ENCODE measurements around the gene DDIT3.
"Not testable (repeated sequence)": the region's sequence is repeated elsewhere in the genome, so short reads cannot be mapped to it uniquely, and the experiment has no call there.

The DDIT3 gene, protein sequence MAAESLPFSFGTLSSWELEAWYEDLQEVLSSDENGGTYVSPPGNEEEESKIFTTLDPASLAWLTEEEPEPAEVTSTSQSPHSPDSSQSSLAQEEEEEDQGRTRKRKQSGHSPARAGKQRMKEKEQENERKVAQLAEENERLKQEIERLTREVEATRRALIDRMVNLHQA

DNA sequence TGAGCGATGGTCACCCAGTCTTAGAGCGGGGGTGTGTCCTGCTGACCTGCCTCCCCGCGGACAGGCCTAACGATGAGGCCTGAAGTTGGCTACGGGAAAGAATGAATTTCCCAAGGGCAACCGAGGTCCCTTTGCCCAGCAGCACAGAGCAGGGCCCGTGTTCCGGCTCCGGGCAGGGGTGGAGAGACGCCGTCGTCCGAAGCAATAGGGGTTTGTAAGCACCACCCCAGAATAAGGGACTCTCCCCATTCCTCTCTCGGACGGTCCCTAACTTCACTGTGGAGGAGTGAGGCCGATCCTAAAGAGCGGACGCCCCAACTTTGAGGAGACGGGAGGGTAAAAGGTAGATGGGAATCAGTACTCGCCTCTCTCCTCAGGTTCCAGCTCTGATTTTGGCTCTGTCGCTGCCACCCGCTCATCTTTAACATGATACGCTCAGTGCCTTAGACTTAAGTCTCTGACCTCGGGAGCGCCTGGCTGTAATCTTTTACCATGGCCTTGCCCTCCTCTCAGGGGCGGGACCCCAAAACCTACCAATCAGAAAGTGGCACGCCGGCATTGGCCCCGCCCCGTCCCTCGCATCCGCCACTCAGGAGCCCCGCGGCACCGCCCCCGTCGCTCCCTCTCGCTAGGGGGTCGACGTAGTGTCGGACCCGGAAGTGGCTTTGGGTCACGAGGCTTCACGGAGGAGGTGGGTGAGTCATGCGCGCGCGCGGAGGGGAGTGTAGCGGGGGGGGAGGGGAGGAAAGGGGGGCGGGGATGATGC, at the start of gene DDIT3:
DDIT3 (minus strand) TSS at position 462 of the 766 bp plus-strand sequence. CDS start 3,108 bp downstream, outside the sequence.
- peak; percentile 99 for DNase-seq (ENCODE audit: low spot score)

DNA sequence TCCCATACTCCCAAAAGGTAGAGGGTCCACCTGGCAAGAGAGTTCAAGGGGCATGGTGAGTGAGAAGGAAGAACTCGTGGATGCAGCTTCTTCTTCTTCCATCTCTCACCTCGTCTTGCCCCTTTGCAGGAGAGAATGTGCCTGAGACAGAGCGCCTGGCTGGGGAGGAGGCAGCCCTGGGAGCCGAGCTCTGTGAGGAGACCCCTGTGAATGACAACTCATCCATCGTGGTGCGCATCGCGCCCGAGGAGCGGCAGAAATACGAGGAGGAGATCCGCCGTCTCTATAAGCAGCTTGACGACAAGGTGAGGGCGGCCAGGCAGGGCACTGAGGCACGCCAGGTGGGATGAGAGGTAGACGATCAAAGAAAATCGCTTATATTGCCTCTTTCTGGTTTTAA, 49.5 kb upstream of the DDIT3 start:
- no peak for DNase-seq (ENCODE audit: low spot score)

DNA sequence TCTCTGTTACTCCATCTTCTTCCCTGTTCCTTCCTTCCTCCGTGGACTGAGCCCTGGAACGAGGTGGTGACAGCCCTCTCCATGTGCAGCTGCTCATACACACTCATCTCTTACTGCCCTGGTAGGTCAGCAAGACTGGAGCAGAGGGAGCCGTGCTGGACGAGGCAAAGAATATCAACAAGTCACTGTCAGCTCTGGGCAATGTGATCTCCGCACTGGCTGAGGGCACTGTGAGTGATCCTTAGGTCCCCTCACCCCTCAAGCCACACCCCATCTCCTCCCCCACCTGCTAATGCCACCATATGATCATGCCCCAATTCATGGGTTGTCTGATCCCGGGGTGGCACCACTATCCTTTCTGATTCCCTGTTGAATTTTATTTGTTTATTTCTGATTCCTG, 48.5 kb upstream of the DDIT3 start:
- no peak for DNase-seq (ENCODE audit: low spot score)

DNA sequence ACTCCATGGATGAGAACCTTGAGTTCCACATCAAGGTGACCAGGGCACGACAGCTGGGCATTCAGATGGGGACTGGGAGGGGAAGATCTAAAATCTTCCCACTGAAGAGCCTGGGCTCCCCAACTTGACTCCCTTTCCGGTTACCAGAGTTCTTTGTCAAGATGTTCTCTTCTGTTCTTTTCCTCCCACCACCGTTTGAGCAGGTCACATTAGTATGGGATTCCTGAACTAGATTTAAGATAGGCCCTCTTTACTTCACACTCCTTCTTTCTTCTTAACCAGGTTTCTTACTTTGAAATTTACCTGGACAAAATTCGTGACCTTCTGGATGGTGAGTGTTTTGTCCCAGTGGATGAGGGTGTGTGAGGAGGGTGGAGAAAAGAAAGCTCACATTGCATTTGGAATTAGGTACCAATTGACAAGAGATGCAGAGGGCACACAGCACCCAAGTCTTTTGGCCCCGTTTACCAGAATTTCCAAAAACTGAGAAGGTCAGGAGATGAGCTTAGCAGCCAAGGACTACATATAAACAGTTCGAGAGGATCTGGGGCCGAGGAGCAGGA, 43.9 kb upstream of the DDIT3 start:
- DNase-seq (ENCODE audit: low spot score), result no peak

DNA sequence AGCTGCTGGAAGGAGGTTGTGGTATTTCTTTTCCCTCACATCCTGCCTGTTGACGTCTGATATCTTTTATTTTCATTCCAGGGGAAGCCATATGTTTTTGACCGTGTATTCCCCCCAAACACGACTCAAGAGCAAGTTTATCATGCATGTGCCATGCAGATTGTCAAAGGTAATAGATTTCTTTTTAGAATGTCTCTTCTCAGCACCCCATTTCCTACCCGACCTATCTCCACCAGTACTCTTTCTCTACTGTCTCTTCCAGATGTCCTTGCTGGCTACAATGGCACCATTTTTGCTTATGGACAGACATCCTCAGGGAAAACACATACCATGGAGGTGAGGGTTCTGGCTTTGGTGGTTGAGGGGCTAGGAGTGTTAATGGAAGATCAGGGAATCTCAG, 43.0 kb upstream of the DDIT3 start:
- DNase-seq (ENCODE audit: low spot score), result no peak

DNA sequence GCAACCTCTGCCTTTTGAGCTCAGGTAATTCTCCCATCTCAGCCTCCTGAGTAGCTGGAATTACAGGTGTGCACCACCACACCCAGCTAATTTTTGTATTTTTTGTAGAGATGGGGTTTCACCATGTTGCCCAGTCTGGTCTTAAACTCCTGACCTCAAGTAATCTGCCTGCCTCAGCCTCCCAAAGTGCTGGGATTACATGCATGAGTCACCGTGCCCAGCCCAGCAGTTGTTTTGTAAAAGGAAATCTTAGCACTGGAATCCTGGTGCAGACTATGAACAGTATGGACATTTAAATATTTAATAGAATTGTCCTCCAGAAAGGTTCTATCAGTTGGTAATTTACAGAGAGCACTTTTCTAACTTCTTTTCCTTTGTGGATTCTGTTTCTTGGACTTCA, 40.8 kb upstream of the DDIT3 start:
- not testable (repeated sequence) for DNase-seq (ENCODE audit: low spot score)

DNA sequence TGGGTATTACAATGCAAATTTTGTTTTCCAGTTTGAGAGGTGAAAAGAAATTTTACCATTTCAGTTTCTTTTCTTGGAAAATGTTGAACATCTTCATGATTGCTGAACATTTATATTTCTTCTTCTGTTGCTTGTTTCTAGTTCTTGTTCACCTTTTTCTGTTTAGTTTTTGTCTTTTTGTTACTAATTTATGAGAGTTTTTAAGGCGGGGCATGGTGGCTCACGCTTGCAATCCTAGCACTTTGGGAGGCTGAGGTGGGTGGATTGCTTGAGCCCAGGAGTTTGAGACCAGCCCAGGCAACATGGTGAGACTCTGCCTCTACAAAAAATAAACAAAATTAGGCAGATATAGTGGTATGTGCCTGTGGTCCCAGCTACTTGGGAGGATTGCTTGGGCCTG, 40.2 kb upstream of the DDIT3 start:
- no peak for DNase-seq (ENCODE audit: low spot score)

DNA sequence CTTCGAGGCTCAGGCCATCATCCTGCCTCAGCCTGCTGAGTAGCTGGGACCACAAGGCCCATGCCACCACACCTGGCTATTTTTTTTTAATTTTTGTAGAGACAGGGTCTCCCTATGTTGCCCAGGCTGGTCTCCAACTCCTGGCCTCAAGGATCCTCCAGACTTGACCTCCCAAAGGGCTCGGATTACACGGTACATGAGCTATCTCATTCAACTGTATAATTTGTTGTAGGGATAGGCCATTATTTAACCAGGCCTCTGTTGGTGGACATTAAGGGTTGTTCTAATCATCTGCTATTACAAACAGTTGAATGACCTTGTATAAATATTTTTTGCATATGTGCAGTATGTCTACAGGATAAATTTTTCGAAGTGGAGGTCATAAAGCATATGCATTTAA, 38.5 kb upstream of the DDIT3 start:
- no peak for DNase-seq (ENCODE audit: low spot score)

DNA sequence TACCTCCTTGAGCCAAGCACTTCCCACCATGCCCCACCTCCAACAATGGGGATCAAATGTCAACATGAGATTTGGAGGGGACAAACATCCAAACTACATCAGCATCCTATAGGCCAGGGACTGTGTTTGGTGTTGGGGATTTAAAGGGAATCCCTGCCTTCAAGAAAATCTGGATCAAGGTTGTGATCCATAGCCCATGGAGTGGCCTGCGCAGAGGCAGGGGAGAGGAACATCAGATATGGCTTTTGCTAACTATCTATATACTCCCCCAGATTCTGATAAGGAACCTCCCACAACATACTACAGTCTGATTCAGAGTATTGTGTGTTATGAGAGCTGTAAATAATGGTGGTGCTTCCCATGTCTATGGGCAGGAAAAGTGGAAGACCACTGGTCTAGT, 34.6 kb upstream of the DDIT3 start:
- DNase-seq (ENCODE audit: low spot score), result no peak

DNA sequence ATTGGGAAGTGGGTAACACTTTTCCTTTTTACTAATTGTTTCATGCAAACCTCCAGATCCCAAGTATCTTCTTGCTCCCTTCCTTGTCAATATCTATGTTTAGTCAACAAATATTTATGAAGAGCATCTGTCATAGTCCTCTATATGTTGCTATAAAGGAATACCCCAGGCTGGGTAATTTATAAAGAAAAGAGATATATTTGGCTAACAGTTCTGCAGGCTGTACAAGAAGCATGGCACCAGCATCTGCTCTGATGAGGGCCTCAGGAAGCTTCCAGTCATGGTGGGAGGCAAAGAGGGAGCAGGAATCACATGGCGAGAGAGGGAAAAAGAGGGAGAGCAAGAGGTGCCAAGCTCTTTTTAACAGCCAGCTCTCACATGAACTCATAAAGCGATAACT, 34.1 kb upstream of the DDIT3 start:
- no peak for DNase-seq (ENCODE audit: low spot score)

DNA sequence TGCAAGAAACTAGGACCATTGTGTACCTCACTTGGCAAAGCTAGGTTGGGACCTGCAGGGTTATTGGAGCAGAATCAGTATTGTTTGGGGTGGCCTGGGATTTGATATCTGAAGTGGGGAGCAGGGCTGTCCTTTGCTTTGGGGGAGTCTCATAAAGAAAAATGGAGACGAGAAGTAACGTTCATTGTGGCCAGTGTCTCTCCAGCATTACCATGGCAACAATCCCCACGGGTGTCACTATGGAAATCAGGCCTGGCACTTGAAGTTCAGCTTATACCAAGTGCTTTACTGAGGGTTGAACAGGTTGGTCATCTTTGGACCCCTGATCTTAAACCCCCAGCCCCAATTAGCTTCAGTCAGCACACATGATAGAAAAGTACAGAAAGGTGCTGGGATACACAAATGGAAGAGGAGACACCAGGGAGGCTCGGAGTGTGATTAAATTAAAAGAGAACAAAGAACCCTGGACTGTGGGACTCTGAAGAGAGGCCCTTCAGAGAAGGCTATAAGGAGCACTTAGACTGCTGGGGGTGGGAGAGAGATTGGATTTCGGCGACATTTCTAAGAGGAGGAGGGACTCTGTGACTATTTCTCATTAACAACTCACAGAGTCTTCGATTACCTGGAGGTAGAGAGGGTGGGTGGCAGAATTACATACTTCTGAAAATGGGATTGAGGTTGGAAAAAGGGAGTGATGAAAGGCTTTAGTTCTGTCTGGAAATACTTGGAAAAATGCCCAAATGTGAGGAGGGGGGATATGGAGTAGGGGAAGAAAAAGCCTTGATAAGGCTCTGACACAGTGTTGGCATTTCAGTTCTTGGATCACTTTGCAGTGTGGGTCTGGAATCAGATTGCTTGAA, 33.3 kb upstream of the DDIT3 start:
- no peak for DNase-seq (ENCODE audit: low spot score)

DNA sequence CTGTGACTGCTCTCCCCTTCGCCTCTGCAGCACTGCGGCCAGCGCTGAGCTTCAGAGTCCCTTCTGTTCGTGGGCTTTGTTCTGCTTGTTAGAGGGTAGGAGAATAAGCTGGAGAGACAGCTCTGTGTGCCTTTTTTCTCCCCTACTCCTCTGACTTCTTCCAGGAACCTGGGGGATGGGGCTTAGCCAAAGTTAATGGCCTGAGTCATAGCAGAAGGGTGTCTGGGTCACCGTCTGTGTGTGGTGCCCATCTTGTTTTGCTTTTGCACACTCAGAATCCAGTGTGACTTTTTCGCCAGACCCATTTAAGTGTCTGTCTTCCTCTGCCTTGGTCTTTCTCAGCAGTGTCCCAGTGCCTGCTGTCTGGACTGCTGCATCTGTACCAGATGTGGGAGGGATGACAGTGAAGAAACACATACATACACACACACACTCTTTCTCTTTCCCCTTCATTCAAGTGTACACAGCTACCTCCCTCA, 32.6 kb upstream of the DDIT3 start:
- DNase-seq (ENCODE audit: low spot score), result no peak

DNA sequence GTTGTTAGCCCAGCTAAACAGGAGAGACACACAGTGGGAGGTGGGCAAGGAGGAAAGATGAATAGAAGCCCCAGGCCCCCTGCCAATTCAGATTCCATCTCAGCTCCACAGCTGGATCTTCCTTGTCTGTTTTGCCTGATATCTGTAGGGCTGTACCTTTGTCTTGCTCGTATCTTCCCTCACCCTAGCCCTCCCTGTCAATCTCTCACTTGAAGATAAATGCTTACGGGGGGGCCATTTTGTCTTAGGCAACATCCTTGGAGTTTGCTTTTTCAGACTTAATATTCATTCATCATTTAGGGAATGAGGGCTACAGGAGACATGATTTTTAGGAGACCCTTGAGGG, 32.0 kb upstream of the DDIT3 start:
- no peak for DNase-seq (ENCODE audit: low spot score)

DNA sequence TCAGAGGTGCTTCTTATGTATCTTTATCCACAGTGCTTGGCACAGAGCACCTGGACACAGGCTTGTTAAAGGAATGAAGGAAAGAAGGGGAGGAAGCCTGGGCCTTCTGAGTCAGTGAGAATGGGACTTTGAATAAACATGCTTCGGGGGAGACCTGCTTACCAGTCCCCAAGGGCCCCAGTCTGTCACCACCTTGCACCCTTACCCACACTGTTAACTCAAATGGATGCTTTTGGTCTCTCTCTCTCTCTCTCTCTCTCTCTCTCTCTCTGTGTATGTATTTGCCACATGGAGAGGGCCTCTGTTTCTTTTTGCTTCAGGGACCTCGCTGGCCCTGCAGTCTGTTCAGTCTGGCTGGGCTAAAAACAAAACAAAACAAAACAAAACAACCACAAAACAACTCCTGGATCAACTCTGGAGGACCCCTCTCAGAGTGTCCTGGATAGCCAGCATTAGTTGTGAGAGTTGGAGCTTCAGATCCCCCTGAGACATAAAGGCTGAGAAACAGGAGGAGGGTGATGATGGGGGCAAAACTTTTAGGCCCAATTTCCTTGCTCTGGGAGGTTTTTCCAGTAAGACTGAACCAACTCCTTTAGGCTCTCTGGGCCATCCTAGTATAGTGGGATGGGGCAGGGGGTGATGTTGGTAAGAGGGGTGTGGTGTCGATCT, 31.5 kb upstream of the DDIT3 start:
- no peak for DNase-seq (ENCODE audit: low spot score)

DNA sequence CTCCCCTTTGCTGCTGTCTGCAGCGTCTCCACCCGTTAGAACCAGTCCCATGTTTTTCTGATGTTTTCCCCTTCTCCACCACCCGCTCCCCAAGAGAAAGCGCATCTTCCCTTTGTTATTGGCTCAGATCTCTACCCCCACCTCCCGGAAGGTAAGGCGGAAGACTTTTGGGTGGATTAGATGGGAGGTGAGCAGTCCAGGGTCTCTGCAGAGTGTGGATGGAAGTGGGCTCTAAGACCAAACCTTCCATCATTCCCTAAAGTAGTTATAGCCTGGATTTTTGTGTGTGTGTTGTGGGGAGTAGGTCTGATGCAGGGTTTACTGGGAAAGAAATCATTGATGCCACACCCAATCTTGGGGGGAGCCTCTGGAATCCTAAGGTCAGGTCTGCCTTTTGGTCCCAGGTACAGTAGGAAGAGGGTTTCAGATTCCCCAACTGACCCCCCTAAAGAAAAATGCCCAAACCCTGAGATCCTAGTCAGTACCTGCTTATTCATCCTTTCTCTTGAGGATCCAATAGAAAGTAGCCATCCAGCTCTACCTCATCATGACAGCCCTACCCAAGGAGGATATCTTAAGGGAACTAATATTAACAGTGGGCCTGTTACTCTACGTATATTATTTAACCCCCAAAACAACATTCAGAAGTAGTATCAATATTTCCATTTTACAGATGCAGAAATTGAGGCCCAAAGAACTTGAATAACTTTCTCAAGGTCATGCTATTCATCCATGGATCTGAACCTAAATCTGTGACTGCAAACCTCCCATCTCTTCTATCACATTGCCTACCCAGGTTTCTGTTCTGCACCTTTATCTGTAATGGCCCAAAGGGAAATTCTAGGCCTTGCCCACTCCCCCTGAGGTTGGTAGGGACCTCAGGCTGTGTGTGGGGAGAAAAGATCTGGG, 30.6 kb upstream of the DDIT3 start:
- no peak for DNase-seq (ENCODE audit: low spot score)

DNA sequence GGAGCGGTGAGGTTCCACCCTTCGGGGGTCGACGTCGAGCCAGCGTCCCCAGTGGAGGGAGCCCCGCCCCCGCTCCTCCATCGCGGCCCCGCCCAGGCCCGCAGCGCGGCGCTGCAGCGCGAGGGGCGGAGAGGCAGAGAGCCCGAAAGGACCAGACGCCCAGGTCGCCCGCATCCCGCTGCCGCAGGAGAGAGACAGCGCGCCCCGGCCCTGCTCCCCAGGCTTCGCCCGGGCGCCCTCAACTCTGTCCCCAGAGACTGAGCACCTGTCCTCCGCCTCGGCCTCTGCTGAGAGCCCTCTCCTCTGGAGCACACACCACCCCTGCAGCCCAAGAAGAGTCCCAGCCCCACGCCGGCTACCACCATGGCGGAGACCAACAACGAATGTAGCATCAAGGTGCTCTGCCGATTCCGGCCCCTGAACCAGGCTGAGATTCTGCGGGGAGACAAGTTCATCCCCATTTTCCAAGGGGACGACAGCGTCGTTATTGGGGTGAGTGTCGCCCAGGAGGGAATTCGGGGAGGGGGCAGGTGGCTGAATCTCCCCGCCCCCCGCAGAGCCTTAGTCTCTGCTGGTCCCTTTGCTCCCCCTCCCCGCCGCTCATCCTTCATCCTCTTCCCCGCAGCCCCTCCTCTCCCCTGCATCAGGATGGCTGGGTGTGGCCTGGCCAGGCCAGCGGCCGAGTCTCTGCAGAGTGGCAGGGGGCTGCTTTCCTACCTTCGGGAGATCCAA, 29.8 kb upstream of the DDIT3 start, which contains the start of gene KIF5A:
KIF5A (plus strand) TSS at position 136 of the 732 bp plus-strand sequence; CDS start at position 364, 228 bp downstream.
- DNase-seq (ENCODE audit: low spot score), result peak; percentile 46

DNA sequence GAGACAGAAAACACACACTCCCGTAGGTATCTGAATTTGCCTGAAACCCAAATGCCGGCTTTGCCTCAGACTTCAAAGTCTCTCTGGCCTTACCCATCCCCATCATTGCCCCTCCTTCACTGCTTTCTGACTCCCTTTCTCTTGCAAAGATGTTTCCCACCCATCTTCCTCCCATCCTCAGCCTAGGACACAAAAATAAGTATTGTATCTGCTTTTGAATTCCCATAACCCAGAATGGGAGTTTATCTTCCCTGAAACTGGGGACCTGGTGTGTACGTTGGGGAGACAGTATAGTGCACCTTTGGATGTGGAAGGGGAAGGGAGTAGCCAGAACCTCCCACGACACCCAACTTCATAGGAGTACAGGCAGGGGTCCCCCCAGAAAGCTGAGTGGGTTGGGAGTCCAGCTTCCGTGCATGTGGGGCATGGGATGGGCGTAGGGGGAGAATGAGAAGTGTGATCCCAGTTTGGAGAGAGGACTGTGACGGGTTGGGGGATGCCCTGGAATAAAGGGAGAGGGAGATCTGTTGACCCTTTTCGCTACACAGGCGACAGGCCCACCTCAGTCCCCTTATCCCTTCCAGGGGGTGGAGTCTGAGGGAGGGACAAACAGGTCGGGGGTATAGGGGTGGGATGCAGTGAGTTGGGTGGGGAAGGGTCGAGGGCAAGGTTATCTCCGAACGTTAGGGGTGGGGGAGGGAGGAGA, 29.0 kb upstream of the DDIT3 start:
- DNase-seq (ENCODE audit: low spot score), result no peak

DNA sequence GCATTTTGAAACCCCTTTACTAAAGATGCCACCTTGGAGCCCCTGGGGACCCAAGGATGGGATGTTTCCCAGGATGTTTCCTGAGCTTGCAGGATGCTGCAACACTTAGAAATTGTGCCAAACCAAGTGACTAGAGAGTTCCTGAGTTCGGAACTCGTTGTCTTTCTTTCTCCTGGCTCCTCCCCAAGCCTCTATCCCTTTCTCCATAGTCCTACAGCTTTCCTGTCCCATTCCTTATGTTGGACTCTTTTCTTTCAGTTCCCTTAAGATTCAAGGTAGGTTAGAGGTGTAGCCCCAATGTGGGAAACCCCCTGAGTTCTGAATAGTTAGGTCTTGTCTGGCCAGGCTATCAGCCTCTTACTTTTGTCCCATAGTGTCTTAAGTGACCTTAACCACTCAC, 28.2 kb upstream of the DDIT3 start:
- no peak for DNase-seq (ENCODE audit: low spot score)

DNA sequence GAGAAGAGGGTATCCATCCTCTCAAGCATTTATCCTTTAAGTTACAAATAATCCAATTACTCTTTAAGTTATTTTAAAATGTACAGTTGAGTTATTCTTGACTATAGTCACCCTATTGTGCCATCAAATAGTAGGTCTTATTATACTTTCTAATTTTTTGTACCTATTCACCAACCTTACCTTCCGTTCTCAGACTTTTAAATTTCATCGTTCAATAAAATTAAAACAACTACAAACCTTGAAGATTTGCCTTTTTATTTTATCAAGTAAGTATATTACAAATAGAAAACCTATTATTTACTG, 27.6 kb upstream of the DDIT3 start:
- no peak for DNase-seq (ENCODE audit: low spot score)
